LoVo (cell line): ENCODE measurements around the gene TDRD12.
"Not testable (repeated sequence)": the region's sequence is repeated elsewhere in the genome, so short reads cannot be mapped to it uniquely, and the experiment has no call there.

Experiments used
- DNase-seq: peaks from one replicate; pipeline ENCODE4 v3.0.0-alpha.2; 2016; ENCODE audit warnings: low spot score

The TDRD12 gene

GRCh38 chr19:32693151-32694108, 26.1 kb upstream of the TDRD12 start:
- not testable (repeated sequence) for DNase-seq

- DNase-seq: not testable (repeated sequence)
These were observed 25.3 kb upstream of the TDRD12 start for GRCh38 chr19:32694316-32694715.

- not testable (repeated sequence) for DNase-seq
These were observed 24.7 kb upstream of the TDRD12 start for GRCh38 chr19:32694851-32695250.

GRCh38 chr19:32695506-32695905, 24.1 kb upstream of the TDRD12 start:
- not testable (repeated sequence) for DNase-seq

GRCh38 chr19:32696771-32697170, 22.8 kb upstream of the TDRD12 start:
- DNase-seq: not testable (repeated sequence)

- DNase-seq: not testable (repeated sequence)
These were observed 19.4 kb upstream of the TDRD12 start for GRCh38 chr19:32700129-32700528.

GRCh38 chr19:32702010-32702409, 17.6 kb upstream of the TDRD12 start:
- DNase-seq: no peak

- DNase-seq: not testable (repeated sequence)
These were observed 15.6 kb upstream of the TDRD12 start for GRCh38 chr19:32704006-32704405.

- no peak for DNase-seq
These were observed 11.1 kb upstream of the TDRD12 start for GRCh38 chr19:32708457-32708856.

- no peak for DNase-seq
These were observed 10.5 kb upstream of the TDRD12 start for GRCh38 chr19:32709032-32709431.

- no peak for DNase-seq
These were observed 7.8 kb upstream of the TDRD12 start for GRCh38 chr19:32711747-32712146.

GRCh38 chr19:32716203-32716602, 3.4 kb upstream of the TDRD12 start:
- not testable (repeated sequence) for DNase-seq

GRCh38 chr19:32717496-32717895, 2.1 kb upstream of the TDRD12 start:
- DNase-seq: no peak

- DNase-seq: no peak
These were observed 1.3 kb upstream of the TDRD12 start for GRCh38 chr19:32718286-32718685.

- no peak for DNase-seq
These were observed 809 bp downstream of the TDRD12 start for GRCh38 chr19:32720216-32720935.

GRCh38 chr19:32720936-32721250, 1.3 kb downstream of the TDRD12 start:
- DNase-seq: no peak

GRCh38 chr19:32735936-32736335, 16.4 kb downstream of the TDRD12 start:
- no peak for DNase-seq

GRCh38 chr19:32743021-32743420, 23.5 kb downstream of the TDRD12 start:
- no peak for DNase-seq

- DNase-seq: no peak
These were observed 23.9 kb downstream of the TDRD12 start for GRCh38 chr19:32743447-32743846.

GRCh38 chr19:32744555-32745325, 25.2 kb downstream of the TDRD12 start:
- no peak for DNase-seq

GRCh38 chr19:32745594-32746251, 26.2 kb downstream of the TDRD12 start:
- DNase-seq: not testable (repeated sequence)
